ENCODE data around the gene PPIL6.

Gene PPIL6

DNA sequence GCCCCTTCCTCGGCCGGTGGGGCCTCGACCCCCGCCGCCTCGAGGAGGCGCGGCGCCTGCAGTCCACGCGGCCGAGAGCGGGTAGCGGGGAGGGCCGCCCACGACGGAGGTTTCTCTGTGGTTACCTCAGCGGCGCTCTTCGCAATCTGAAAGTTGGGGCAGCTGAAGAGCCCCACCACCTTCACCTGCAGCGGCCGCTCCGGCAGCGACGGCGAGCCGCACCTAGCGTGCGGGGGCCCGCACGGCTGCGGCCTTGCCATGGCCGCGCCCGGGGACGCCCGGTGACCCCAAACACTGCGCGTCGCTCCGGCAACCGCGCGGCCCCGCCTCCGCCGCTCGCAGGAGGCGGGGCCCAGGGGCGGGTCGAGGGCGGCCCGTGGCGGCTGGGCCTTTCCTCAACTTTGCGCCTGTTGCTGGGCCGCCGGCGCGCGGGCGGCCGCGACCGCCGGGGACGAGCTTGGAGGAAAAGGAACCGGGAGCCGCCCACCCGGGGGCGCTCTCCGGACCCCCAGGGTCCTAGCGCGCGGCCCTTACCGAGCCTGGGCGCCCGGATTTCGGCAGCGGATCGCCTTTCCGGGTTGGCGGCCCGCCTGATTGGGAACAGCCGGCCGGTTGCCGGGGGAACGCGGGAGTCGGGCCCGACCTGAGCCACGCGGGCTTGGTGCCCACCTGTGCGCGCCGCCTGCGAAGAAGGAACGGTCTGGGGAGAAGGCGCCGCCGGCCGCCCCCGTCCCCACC lies at the start of gene PPIL6, which contains the start of gene SMPD2:
Gene PPIL6, minus strand, starts transcription at position 298 of the 738 bp plus-strand sequence. Its CDS starts 38 bp downstream, at position 260.
Gene SMPD2, plus strand, starts transcription at position 394 of the 738 bp plus-strand sequence. CDS start 398 bp downstream, outside the sequence.
- Histone ChIP-seq H3K4me3 (ENCODE audit: low read length) (peak within 1 kb of the TSS; percentile 70), H3K36me3 (ENCODE audit: control insufficient read depth, insufficient read depth, low read length) (peaks cover 21% of the 10 kb centered on the region), H3K27ac (ENCODE audit: low read length) (no peak within 1 kb of the TSS), H3K9me3 (ENCODE audit: control insufficient read depth, insufficient read depth, low read length) (no peaks in the 10 kb centered on the region), H3K27me3 (ENCODE audit: control insufficient read depth, insufficient read depth, low read length) (no peaks in the 10 kb centered on the region), H3K4me1 (ENCODE audit: control insufficient read depth, insufficient read depth, low read length) (peaks cover 4% of the 10 kb centered on the region)
- no CpG with 5 or more reads among the region's 102 CpGs for WGBS (ENCODE audit: insufficient coverage, insufficient read length)
- no peak for DNase-seq (ENCODE audit: low read depth, low spot score)

DNA sequence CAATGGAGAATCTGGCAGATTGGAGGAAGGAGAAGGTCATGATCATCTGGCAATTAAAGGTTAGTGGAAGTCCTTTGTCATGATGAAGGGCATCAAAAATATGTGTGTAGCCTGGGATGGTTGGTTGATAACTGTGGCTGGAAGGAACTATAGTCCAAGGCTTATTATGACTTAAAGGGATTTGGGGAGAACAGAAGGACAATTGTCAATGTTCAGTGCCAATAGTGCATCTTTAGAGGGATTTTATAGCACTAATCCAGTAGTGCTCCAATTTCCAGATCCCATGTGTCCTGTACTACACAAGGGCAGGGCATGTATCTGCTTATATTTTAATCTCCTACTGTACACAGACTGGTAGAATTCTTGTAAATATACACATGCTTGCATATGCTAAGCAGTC lies 47.6 kb upstream of the PPIL6 start:
- Histone ChIP-seq H3K9me3 (ENCODE audit: control insufficient read depth, insufficient read depth, low read length) (no peaks in the 10 kb centered on the region), H3K4me1 (ENCODE audit: control insufficient read depth, insufficient read depth, low read length) (peaks cover 6% of the 10 kb centered on the region; the same call in 1 of the 2 replicates), H3K36me3 (ENCODE audit: control insufficient read depth, insufficient read depth, low read length) (no peaks in the 10 kb centered on the region), H3K27ac (ENCODE audit: low read length) (no peak overlapping the region), H3K27me3 (ENCODE audit: control insufficient read depth, insufficient read depth, low read length) (no peaks in the 10 kb centered on the region), H3K4me3 (ENCODE audit: low read length) (no peak overlapping the region)
- no peak for DNase-seq (ENCODE audit: low read depth, low spot score)

DNA sequence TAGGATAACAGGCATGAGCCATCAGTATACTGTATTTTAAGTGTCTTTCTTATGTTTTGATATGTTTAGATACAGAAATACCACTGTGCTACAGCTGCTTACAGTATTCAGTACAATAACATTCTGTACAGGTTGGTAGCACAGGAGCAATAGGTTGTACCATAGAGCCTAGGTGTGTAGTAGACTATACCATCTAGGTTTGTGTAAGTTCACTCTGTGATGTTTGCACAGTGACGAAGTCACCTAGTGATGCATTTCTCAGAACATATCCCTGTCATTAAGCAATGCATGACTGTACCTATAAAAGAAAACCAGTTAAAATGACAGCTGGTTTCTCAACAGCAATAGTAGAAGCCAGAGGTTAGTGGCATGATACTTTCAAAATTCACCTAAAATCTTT lies 45.6 kb upstream of the PPIL6 start:
- DNase-seq (ENCODE audit: low read depth, low spot score): no peak
- H3K27ac ChIP-seq (ENCODE audit: low read length): no peak overlapping the region
- H3K4me3 ChIP-seq (ENCODE audit: low read length): no peak overlapping the region
- H3K9me3 ChIP-seq (ENCODE audit: control insufficient read depth, insufficient read depth, low read length): no peaks in the 10 kb centered on the region
- H3K36me3 ChIP-seq (ENCODE audit: control insufficient read depth, insufficient read depth, low read length): no peaks in the 10 kb centered on the region; the same call in 1 of the 2 replicates
- H3K4me1 ChIP-seq (ENCODE audit: control insufficient read depth, insufficient read depth, low read length): peaks cover 7% of the 10 kb centered on the region; the same call in 1 of the 2 replicates
- no CpG with 5 or more reads among the region's 1 CpG for WGBS (ENCODE audit: insufficient coverage, insufficient read length)
- no peaks in the 10 kb centered on the region for H3K27me3 ChIP-seq (ENCODE audit: control insufficient read depth, insufficient read depth, low read length)

DNA sequence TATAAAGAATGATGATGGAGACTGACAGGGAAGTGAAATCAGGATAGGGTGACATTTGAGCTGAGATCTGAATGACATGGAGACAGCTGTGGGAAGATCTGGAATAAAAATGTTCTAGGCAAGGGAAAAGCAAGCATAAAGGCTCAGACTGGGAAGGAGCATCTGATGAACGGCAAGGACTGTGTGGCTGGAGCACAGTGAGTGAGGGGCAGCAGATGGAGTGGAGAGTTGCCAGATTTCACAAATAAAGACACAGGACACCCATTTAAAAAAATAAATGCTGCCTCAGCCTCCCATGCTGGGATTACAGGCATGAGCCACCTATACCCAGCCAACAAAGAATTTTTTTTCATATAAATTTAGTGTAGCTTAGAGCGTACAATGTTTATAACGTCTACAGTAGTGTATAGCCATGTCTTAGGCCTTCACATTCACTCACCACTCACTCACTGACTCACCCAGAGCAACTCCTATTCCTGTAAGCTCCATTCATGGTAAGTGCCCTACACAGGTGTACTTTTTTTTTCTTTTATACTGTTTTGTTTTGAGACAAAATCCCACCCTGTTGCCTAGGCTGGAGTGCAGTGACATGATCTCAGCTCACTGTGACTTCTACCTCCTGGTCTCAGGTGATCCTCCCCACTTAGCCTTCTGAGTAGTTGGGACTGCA lies 45.0 kb upstream of the PPIL6 start:
- H3K4me1 ChIP-seq (ENCODE audit: control insufficient read depth, insufficient read depth, low read length): peaks cover 6% of the 10 kb centered on the region; the same call in 1 of the 2 replicates
- no peaks in the 10 kb centered on the region for H3K9me3 ChIP-seq (ENCODE audit: control insufficient read depth, insufficient read depth, low read length)
- H3K27ac ChIP-seq (ENCODE audit: low read length): no peak overlapping the region
- no peak overlapping the region for H3K4me3 ChIP-seq (ENCODE audit: low read length)
- no CpG with 5 or more reads among the region's 3 CpGs for WGBS (ENCODE audit: insufficient coverage, insufficient read length)
- DNase-seq (ENCODE audit: low read depth, low spot score): no peak
- no peaks in the 10 kb centered on the region for H3K27me3 ChIP-seq (ENCODE audit: control insufficient read depth, insufficient read depth, low read length)
- no peaks in the 10 kb centered on the region; the same call in 1 of the 2 replicates for H3K36me3 ChIP-seq (ENCODE audit: control insufficient read depth, insufficient read depth, low read length)

DNA sequence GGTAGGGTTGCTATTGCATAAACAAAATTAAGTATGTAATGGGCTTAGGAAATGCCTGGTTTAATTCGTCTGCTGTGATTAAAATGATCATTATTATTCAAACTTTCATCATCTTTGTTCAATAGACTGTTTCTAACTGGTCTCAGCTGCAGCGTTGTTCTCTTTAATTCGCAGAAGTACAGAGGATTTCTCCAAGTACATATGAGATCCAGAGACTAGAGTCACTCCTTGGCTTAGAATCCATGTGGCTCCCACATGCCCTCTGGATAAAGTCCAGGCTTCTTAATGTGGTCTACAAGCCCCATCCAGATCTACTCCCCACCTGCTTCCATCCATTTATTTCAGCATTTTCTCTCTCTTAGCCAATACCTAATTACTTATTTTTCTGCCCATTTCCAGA lies 43.7 kb upstream of the PPIL6 start:
- WGBS (ENCODE audit: insufficient coverage, insufficient read length): no CpG with 5 or more reads among the region's 3 CpGs
- no peaks in the 10 kb centered on the region for H3K9me3 ChIP-seq (ENCODE audit: control insufficient read depth, insufficient read depth, low read length)
- no peak overlapping the region for H3K4me3 ChIP-seq (ENCODE audit: low read length)
- H3K36me3 ChIP-seq (ENCODE audit: control insufficient read depth, insufficient read depth, low read length): no peaks in the 10 kb centered on the region; the same call in 1 of the 2 replicates
- no peak overlapping the region for H3K27ac ChIP-seq (ENCODE audit: low read length)
- no peaks in the 10 kb centered on the region for H3K27me3 ChIP-seq (ENCODE audit: control insufficient read depth, insufficient read depth, low read length)
- H3K4me1 ChIP-seq (ENCODE audit: control insufficient read depth, insufficient read depth, low read length): peaks cover 6% of the 10 kb centered on the region; the same call in 1 of the 2 replicates
- DNase-seq (ENCODE audit: low read depth, low spot score): no peak

DNA sequence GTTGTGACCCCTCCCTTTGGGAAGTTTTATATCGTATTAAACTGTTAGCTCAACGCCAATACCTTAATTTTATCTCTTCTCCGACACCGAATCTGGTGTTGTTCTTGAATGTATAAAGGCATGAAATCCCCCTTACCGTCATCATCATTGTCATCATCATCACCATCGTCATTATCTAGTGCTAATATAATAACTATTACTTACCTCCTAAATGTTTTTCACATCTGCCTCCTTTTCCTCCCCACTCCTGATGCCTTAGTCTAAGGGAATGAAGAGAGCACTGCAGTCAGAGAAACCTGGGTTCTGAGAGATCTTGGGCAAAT lies 43.3 kb upstream of the PPIL6 start:
- no peak for DNase-seq (ENCODE audit: low read depth, low spot score)
- H3K9me3 ChIP-seq (ENCODE audit: control insufficient read depth, insufficient read depth, low read length): no peaks in the 10 kb centered on the region
- no CpG with 5 or more reads among the region's 6 CpGs for WGBS (ENCODE audit: insufficient coverage, insufficient read length)

DNA sequence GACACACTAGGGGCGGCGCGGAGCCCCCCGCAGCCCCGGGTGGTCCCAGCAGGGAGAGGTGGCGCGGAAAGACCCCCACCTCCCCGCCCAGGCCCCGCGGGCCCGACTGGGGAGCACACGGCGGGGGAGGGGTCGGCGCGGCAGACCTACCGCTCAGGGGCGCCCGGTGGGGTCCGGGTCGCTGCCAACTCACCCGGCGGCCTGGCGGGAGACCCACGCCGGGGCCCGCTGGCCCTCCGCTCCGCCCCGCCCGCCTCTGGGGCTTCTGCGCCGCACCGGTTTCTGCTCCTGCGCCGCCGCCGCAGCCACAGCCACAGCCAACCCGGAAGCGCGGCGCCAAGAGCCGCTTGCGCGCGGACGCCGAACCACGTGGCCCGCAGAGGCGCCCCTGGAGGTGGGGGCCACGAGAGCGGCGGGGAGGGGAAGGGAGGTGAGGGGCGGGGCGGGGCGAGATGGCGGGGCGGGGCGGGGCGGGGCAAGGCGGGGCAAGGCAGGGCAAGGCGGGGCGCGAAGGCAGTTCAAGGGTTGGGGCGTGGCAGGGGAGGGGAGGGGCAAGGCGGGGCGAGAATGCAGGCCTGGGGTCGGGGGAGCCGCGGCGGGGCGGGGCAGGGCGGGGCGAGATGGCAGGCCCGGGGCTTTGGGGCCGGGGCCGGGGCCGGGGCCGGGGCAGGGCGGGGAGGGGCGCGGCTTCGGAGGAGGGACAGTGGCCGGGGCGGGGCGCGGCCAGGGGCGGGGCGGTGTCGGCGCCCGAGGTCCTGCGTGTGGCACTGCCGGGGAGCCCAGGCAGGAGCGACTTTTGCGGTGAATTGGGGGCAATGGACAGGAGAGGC lies 42.7 kb upstream of the PPIL6 start, which contains the start of gene ZBTB24:
Gene ZBTB24, minus strand, starts transcription at position 315 of the 830 bp plus-strand sequence. CDS start 1,193 bp downstream, outside the sequence.
- peaks cover 6% of the 10 kb centered on the region; the same call in 1 of the 2 replicates for H3K4me1 ChIP-seq (ENCODE audit: control insufficient read depth, insufficient read depth, low read length)
- WGBS (ENCODE audit: insufficient coverage, insufficient read length): no CpG with 5 or more reads among the region's 97 CpGs
- H3K4me3 ChIP-seq (ENCODE audit: low read length): peak within 1 kb of the TSS; percentile 99
- no peaks in the 10 kb centered on the region for H3K27me3 ChIP-seq (ENCODE audit: control insufficient read depth, insufficient read depth, low read length)
- no peak within 1 kb of the TSS for H3K27ac ChIP-seq (ENCODE audit: low read length)
- no peaks in the 10 kb centered on the region for H3K9me3 ChIP-seq (ENCODE audit: control insufficient read depth, insufficient read depth, low read length)
- H3K36me3 ChIP-seq (ENCODE audit: control insufficient read depth, insufficient read depth, low read length): no peaks in the 10 kb centered on the region; the same call in 1 of the 2 replicates
- DNase-seq (ENCODE audit: low read depth, low spot score): peak; percentile 52

More for the DNA sequence above, 43.3 kb upstream of the PPIL6 start:
- no peaks in the 10 kb centered on the region for H3K27me3 ChIP-seq (ENCODE audit: control insufficient read depth, insufficient read depth, low read length)
- H3K4me3 ChIP-seq (ENCODE audit: low read length): peak overlapping the region; percentile 38; the same call in 1 of the 2 replicates
- no peaks in the 10 kb centered on the region; the same call in 1 of the 2 replicates for H3K36me3 ChIP-seq (ENCODE audit: control insufficient read depth, insufficient read depth, low read length)
- no peak overlapping the region for H3K27ac ChIP-seq (ENCODE audit: low read length)
- peaks cover 6% of the 10 kb centered on the region; the same call in 1 of the 2 replicates for H3K4me1 ChIP-seq (ENCODE audit: control insufficient read depth, insufficient read depth, low read length)

DNA sequence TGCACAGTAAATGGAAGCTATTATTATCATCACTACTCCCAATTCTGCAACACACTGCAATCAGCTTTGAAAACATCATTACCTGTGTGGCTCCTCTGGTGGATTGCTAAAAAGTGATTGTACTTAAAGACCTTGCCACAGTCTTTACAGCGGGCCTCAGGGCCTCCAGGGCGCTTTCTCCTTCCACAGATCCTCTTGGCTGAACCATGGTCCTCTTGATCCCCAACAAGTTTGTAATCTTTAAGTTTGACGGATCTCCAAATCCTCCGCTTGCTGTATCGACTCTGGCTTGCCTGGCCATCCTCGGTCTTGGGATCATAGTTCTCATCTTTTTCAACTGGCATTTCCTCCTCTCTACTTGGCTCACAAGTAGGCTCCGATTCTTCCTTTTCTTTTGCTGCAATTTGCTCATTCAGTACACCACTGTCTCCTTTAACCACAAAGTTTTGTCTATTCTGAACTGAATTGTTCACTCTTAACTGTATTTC lies 40.6 kb upstream of the PPIL6 start:
- H3K27ac ChIP-seq (ENCODE audit: low read length): no peak overlapping the region

DNA sequence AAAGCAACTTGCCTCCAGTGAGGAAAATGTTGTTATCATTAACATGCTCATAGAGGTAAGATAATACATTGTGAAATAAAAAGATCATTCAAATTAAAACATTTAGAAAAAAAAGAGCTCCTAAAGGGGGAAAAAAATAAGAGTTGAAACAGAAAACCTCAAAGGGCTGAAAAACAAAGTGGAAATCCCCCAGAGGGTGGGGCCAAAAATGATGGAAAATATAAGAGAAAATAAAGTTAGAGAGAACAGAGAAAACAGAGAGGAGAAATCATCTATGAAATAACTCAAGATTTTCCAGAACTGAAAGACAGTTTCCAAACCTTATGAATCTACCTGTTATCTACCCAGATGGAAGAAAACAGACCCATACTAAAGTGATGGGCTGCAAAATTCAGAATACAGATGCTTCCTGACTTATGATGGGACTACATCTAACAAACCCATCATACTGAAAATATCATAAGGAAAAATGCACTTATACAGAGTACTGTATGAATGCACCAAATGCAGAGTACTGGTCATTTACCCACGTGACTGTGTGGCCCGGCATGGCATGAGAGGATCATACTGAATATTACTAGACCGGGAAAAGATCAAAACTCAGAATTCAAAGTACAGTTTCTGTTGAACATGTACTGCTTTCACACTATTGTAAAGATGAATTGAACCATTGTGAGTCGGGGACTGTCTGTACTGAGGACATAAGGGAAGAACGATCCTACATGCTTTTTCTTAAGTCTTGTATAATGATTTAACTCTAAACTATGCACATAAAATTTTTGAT lies 38.6 kb upstream of the PPIL6 start:
- no peak for DNase-seq (ENCODE audit: low read depth, low spot score)
- no peak overlapping the region for H3K4me3 ChIP-seq (ENCODE audit: low read length)
- H3K36me3 ChIP-seq (ENCODE audit: control insufficient read depth, insufficient read depth, low read length): peaks cover 6% of the 10 kb centered on the region
- no peak overlapping the region for H3K27ac ChIP-seq (ENCODE audit: low read length)
- peaks cover 6% of the 10 kb centered on the region; the same call in 1 of the 2 replicates for H3K4me1 ChIP-seq (ENCODE audit: control insufficient read depth, insufficient read depth, low read length)
- no peaks in the 10 kb centered on the region for H3K27me3 ChIP-seq (ENCODE audit: control insufficient read depth, insufficient read depth, low read length)
- no CpG with 5 or more reads among the region's 5 CpGs for WGBS (ENCODE audit: insufficient coverage, insufficient read length)
- no peaks in the 10 kb centered on the region for H3K9me3 ChIP-seq (ENCODE audit: control insufficient read depth, insufficient read depth, low read length)

More for the DNA sequence above, 40.6 kb upstream of the PPIL6 start:
- Histone ChIP-seq H3K4me1 (ENCODE audit: control insufficient read depth, insufficient read depth, low read length) (peaks cover 8% of the 10 kb centered on the region; the same call in 1 of the 2 replicates), H3K9me3 (ENCODE audit: control insufficient read depth, insufficient read depth, low read length) (no peaks in the 10 kb centered on the region), H3K4me3 (ENCODE audit: low read length) (no peak overlapping the region), H3K27me3 (ENCODE audit: control insufficient read depth, insufficient read depth, low read length) (no peaks in the 10 kb centered on the region), H3K36me3 (ENCODE audit: control insufficient read depth, insufficient read depth, low read length) (no peaks in the 10 kb centered on the region; the same call in 1 of the 2 replicates)
- no CpG with 5 or more reads among the region's 7 CpGs for WGBS (ENCODE audit: insufficient coverage, insufficient read length)
- DNase-seq (ENCODE audit: low read depth, low spot score): no peak
